H9 (cell line): ENCODE data around the gene NEDD4. TPM values are rescaled to one million over a fixed set of nuclear protein-coding genes. Genes with fewer than 3 reads are reported as not detected.

Experiments used
- DNase-seq: peaks from one replicate; pipeline ENCODE4 v3.0.0-alpha.2; 2017
- H2AFZ ChIP-seq: one replicate; pipeline ENCODE4 v1.6.1; 2013; ENCODE audit warnings: mild to moderate bottlenecking, low read length, control low read depth, moderate library complexity
- H2AK5ac ChIP-seq: 2 replicates; pipeline ENCODE4 v1.6.1; 2013; ENCODE audit warnings: low read length, control low read depth, mixed read lengths; ENCODE audit not compliant: insufficient read length
- H2BK120ac ChIP-seq: one replicate; pipeline ENCODE4 v1.6.1; 2013; ENCODE audit warnings: low read depth, mild to moderate bottlenecking, low read length, control low read depth, inconsistent platforms; ENCODE audit not compliant: poor library complexity, severe bottlenecking
- H2BK12ac ChIP-seq: 2 replicates; pipeline ENCODE4 v1.6.1; 2013; ENCODE audit warnings: low read length, control low read depth, mixed read lengths, low read depth; ENCODE audit not compliant: insufficient read length
- H2BK15ac ChIP-seq: 2 replicates; pipeline ENCODE4 v1.6.1; 2013; ENCODE audit warnings: low read depth, low read length, control low read depth
- H2BK20ac ChIP-seq: one replicate; pipeline ENCODE4 v1.6.1; 2013; ENCODE audit warnings: low read depth, mild to moderate bottlenecking, low read length, control low read depth, inconsistent platforms; ENCODE audit not compliant: poor library complexity, severe bottlenecking
- H2BK5ac ChIP-seq: 2 replicates; pipeline ENCODE4 v1.6.1; 2013; ENCODE audit warnings: low read length, control low read depth, mixed read lengths; ENCODE audit not compliant: insufficient read length
- H3K14ac ChIP-seq: 2 replicates; pipeline ENCODE4 v1.6.1; 2013; ENCODE audit warnings: low read length, control low read depth; ENCODE audit not compliant: insufficient read depth
- H3K18ac ChIP-seq: 2 replicates; pipeline ENCODE4 v1.6.1; 2013; ENCODE audit warnings: low read depth, mild to moderate bottlenecking, mixed read lengths, low read length, control low read depth; ENCODE audit not compliant: insufficient read length
- H3K23ac ChIP-seq: 2 replicates; pipeline ENCODE4 v1.6.1; 2013; ENCODE audit warnings: low read length, control low read depth, mixed read lengths, low read depth; ENCODE audit not compliant: insufficient read length
- H3K23me2 ChIP-seq: 2 replicates; pipeline ENCODE4 v1.6.1; 2013; ENCODE audit warnings: low read depth, mild to moderate bottlenecking, mixed read lengths, low read length, control low read depth; ENCODE audit not compliant: insufficient read length, poor library complexity, severe bottlenecking
- H3K27ac ChIP-seq: 2 replicates; pipeline ENCODE4 v1.5.1; 2013; ENCODE audit warnings: low read length, control low read depth, mixed read lengths, low read depth; ENCODE audit not compliant: insufficient read length
- H3K27me3 ChIP-seq: 2 replicates; pipeline ENCODE4 v1.6.1; 2013; ENCODE audit warnings: low read length, control low read depth, inconsistent platforms; ENCODE audit not compliant: insufficient read depth
- H3K4ac ChIP-seq: 2 replicates; pipeline ENCODE4 v1.6.1; 2013; ENCODE audit warnings: low read depth, mild to moderate bottlenecking, control low read depth, inconsistent platforms, low read length, moderate library complexity
- H3K4me1 ChIP-seq: 2 replicates; pipeline ENCODE4 v1.6.1; 2013; ENCODE audit warnings: low read length, control low read depth, inconsistent platforms; ENCODE audit not compliant: insufficient read depth
- H3K4me2 ChIP-seq: 2 replicates; pipeline ENCODE4 v1.6.1; 2013; ENCODE audit warnings: low read length, control low read depth, mixed read lengths; ENCODE audit not compliant: insufficient read length, insufficient read depth
- H3K56ac ChIP-seq: 2 replicates; pipeline ENCODE4 v1.6.1; 2013; ENCODE audit warnings: low read depth, mild to moderate bottlenecking, mixed read lengths, low read length, control low read depth; ENCODE audit not compliant: insufficient read length
- H3K79me1 ChIP-seq: 2 replicates; pipeline ENCODE4 v1.6.1; 2013; ENCODE audit warnings: low read depth, mild to moderate bottlenecking, moderate library complexity, low read length, control low read depth, inconsistent platforms; ENCODE audit not compliant: insufficient read depth, poor library complexity, severe bottlenecking
- H3K79me2 ChIP-seq: 2 replicates; pipeline ENCODE4 v1.6.1; 2013; ENCODE audit warnings: low read length, control low read depth, inconsistent platforms; ENCODE audit not compliant: insufficient read depth
- H3K9ac ChIP-seq: 2 replicates; pipeline ENCODE4 v1.6.1; 2013; ENCODE audit warnings: low read length, control low read depth, mixed read lengths; ENCODE audit not compliant: insufficient read length; ENCODE audit errors: extremely low read depth
- H3K9me3 ChIP-seq: one replicate; pipeline ENCODE4 v1.6.1; 2013; ENCODE audit warnings: low read depth, low read length, inconsistent platforms; ENCODE audit not compliant: control insufficient read depth
- H3T11ph ChIP-seq: one replicate; pipeline ENCODE4 v1.6.1; 2013; ENCODE audit warnings: mild to moderate bottlenecking, low read length, control low read depth, inconsistent platforms
- H4K20me1 ChIP-seq: one replicate; pipeline ENCODE4 v1.6.1; 2013; ENCODE audit not compliant: control insufficient read depth, insufficient read length, insufficient read depth
- H4K5ac ChIP-seq: 2 replicates; pipeline ENCODE4 v1.6.1; 2013; ENCODE audit warnings: low read depth, mild to moderate bottlenecking, mixed read lengths, low read length, control low read depth; ENCODE audit not compliant: insufficient read length
- H4K8ac ChIP-seq: replicated peaks from 2 replicates; pipeline ENCODE4 v1.6.1; 2013; ENCODE audit warnings: low read length, control low read depth, mixed read lengths, low read depth; ENCODE audit not compliant: insufficient read length
- H4K91ac ChIP-seq: 2 replicates; pipeline ENCODE4 v1.6.1; 2013; ENCODE audit warnings: low read depth, mild to moderate bottlenecking, moderate library complexity, mixed read lengths, low read length, control low read depth; ENCODE audit not compliant: insufficient read length
- H3K27ac Mint-ChIP-seq, 3 experiments: 2 replicates in 2 of 3; 3 replicates in 1 of 3; pipeline ENCODE4 v1.8.0; 2020 to 2021; ENCODE audit warnings: mixed read lengths in 3 of 3, mild to moderate bottlenecking in 1 of 3, moderate library complexity in 1 of 3
- H3K27me3 Mint-ChIP-seq: 2 replicates; pipeline ENCODE4 v1.8.0; 2021; ENCODE audit warnings: low read depth, mild to moderate bottlenecking, moderate library complexity, mixed read lengths
- H3K36me3 Mint-ChIP-seq, 3 experiments: 2 replicates in 2 of 3; 3 replicates in 1 of 3; pipeline ENCODE4 v1.8.0; 2020 to 2021; ENCODE audit warnings: low read depth in 3 of 3, mixed read lengths in 3 of 3; ENCODE audit not compliant: insufficient read depth in 1 of 3
- H3K4me1 Mint-ChIP-seq, 2 experiments: 2 replicates each; pipeline ENCODE4 v1.8.0; 2020; ENCODE audit warnings: mixed read lengths in 2 of 2
- H3K4me3 Mint-ChIP-seq, 2 experiments: 2 replicates in 1 of 2; 3 replicates in 1 of 2; pipeline ENCODE4 v1.8.0; 2020 to 2021; ENCODE audit warnings: mild to moderate bottlenecking in 2 of 2, mixed read lengths in 2 of 2, moderate library complexity in 1 of 2
- H3K9me3 Mint-ChIP-seq, 2 experiments: 2 replicates in 1 of 2; 3 replicates in 1 of 2; pipeline ENCODE4 v1.8.0; 2020; ENCODE audit warnings: mild to moderate bottlenecking in 2 of 2, mixed read lengths in 2 of 2, moderate library complexity in 1 of 2
- WGBS: extraction: QIAGEN DNeasy Blood & Tissue Kit; methylation state at CpG from one replicate; pipeline ENCODE4 v1.1.7; 2013; ENCODE audit warnings: missing lambda C conversion rate, low lambda C conversion rate, mixed read lengths; ENCODE audit not compliant: insufficient read length; ENCODE audit errors: extremely low coverage; 5-methylcytosine and 5-hydroxymethylcytosine counted together
- total RNA-seq: library from RNA; stranded (reverse); gene quantifications from 2 replicates; pipeline ENCODE4 v1.2.1, GENCODE V29; 2021
- TF ChIP-seq, protein P1 (sequence below): fragments of 200-600 bp; sonication (generic); conservative IDR thresholded peaks from 3 replicates; pipeline ENCODE4 v1.8.0; 2021; ENCODE audit warnings: antibody characterized with exemption, mild to moderate bottlenecking

The NEDD4 gene
- total RNA-seq, 1 experiment from 2014 or later = 9.6 TPM

DNA sequence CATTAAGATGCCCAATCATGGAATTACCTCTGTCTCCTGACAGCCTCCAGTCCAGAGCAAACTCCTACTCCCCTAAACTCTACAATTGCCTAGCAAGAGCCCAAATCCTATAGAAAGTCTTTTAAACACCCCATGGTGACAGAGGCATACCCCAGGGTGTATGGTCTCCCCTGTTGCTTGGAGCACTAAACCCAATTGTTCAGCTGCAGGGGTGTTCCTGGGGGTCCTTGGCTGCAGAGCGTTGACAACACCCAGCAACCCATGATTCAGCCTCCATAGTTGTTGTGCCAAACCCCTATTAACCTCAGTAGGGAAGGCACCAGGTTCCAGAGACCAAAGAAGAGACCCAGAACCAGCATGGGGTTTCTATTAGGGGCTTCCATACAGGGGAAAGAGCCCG is 41.8 kb upstream of the NEDD4 start:
- Mint-ChIP-seq H3K4me3 (no peak overlapping the region), H3K9me3 (no peaks in the 10 kb centered on the region), H3K4me1 (peaks cover 0 to under 1% of the 10 kb centered on the region in 2 experiments; a peak in 1 of 4 replicates), H3K36me3 (no peaks in the 10 kb centered on the region), H3K27ac (no peak overlapping the region), H3K27me3 (no peaks in the 10 kb centered on the region; the same call in 1 of the 2 replicates)
- Histone ChIP-seq H3K56ac (no peak overlapping the region), H2BK15ac (no peak overlapping the region), H2AK5ac (no peak overlapping the region), H4K5ac (no peak overlapping the region), H4K20me1 (no peaks in the 10 kb centered on the region), H2BK12ac (no peak overlapping the region), H2BK120ac (no peak overlapping the region), H3K4me1 (no peaks in the 10 kb centered on the region), H3K27ac (no peak overlapping the region), H2BK20ac (no peak overlapping the region), H3K23me2 (no peaks in the 10 kb centered on the region), H3K27me3 (no peaks in the 10 kb centered on the region), H3K4ac (no peak overlapping the region), H3K79me2 (no peaks in the 10 kb centered on the region), H3K4me2 (no peak overlapping the region), H3K18ac (no peak overlapping the region), H3K9ac (no peak overlapping the region), H2AFZ (no peak overlapping the region), H4K8ac (no peak overlapping the region), H3T11ph (no peak overlapping the region), H4K91ac (no peak overlapping the region), H3K79me1 (no peaks in the 10 kb centered on the region), H2BK5ac (no peak overlapping the region), H3K9me3 (no peaks in the 10 kb centered on the region), H3K23ac (no peak overlapping the region), H3K14ac (no peak overlapping the region)
- TF ChIP-seq, protein P1, sequence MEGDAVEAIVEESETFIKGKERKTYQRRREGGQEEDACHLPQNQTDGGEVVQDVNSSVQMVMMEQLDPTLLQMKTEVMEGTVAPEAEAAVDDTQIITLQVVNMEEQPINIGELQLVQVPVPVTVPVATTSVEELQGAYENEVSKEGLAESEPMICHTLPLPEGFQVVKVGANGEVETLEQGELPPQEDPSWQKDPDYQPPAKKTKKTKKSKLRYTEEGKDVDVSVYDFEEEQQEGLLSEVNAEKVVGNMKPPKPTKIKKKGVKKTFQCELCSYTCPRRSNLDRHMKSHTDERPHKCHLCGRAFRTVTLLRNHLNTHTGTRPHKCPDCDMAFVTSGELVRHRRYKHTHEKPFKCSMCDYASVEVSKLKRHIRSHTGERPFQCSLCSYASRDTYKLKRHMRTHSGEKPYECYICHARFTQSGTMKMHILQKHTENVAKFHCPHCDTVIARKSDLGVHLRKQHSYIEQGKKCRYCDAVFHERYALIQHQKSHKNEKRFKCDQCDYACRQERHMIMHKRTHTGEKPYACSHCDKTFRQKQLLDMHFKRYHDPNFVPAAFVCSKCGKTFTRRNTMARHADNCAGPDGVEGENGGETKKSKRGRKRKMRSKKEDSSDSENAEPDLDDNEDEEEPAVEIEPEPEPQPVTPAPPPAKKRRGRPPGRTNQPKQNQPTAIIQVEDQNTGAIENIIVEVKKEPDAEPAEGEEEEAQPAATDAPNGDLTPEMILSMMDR = no peak
- no CpG with 5 or more reads among the region's 2 CpGs for WGBS
- no peak for DNase-seq
